ENCODE results near the gene TIRAP.

TIRAP gene

DNA sequence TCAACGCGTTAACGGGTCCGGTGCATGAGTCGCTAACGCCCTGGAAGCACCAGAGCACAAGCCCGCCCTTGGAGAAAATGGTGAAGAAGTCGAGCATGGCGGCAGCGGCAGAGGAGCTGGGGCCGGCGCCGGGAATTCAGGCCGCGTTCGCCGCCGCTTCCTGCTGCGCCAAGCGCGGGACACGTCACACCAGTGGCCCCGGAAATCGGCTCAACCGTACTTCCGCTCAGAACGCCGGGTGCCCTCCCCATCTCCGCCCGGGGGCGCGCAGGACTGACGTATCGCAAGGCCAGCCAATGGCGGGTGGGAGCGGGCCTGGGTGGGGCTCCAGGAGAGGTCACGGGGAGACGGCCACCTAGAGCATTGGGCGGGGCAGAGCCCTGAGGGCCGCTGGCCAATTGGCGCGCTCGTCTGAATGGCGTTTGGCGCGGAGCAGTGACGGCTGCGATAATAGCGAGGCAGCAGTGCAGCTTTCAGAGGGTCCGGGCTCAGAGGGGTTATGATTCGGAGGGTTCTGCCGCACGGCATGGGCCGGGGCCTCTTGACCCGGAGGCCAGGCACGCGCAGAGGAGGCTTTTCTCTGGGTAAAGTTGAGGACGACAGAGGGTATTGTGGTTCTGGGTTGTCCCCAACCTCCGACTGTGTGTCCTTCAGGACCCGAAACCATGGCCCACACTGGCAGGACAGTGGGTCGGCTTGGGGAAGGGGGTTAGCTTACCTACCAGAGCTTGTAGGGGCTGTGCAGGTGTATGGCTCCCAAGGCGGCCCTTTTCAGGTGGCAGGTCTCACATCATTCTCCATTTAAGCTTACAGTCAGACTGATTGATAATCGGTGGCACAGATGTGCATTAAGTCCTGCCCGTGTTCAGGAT is 13.9 kb upstream of the TIRAP start, which contains the start of the genes FOXRED1 and SRPRA:
Gene FOXRED1, plus strand, starts transcription at position 447 of the 872 bp plus-strand sequence. Its CDS starts 53 bp downstream, at position 500.
Gene SRPRA, minus strand, starts transcription at position 188 of the 872 bp plus-strand sequence. Its CDS starts 91 bp downstream, at position 97.
- peak; percentile 99 to 100 (median 100) for DNase-seq
- H3K27me3 ChIP-seq (replicated peaks in 2 of 5; ENCODE audit: control insufficient read depth in 4 of 5, insufficient read depth in 5 of 5, low read length in 4 of 5) = no peaks in the 10 kb centered on the region
- H3K27ac ChIP-seq (ENCODE audit: insufficient read depth in 1 of 2, low read depth in 1 of 2, low read length in 2 of 2, poor library complexity in 1 of 2, severe bottlenecking in 2 of 2) = peak within 1 kb of the TSS; percentile 89 to 94
- peaks cover 7 to 19% (median 17%) of the 10 kb centered on the region in 4 experiments for H3K4me1 ChIP-seq (ENCODE audit: control extremely low read depth in 1 of 4, control insufficient read depth in 4 of 4, insufficient read depth in 4 of 4, low read length in 3 of 4)
- WGBS (ENCODE audit: insufficient coverage) = under 1% methylated on average over 54 of the region's 64 CpGs
- ChIA-PET CTCF (interaction anchor here (0.7 kb wide), 1 partner anchor 11 kb away, joined by 4 read pairs; no protein-coding TSS in a partner anchor), POLR2A (interaction anchor here (0.6 to 1.6 kb wide), 4 partner anchors 10 to 381 kb away, joined by 3 to 7 read pairs (median 4); partner anchors contain the start of genes FAM118B and TIRAP)
- peak within 1 kb of the TSS; percentile 87 to 99 (median 97) for H3K4me3 ChIP-seq (ENCODE audit: control insufficient read depth in 1 of 7, extremely low read depth in 1 of 7, insufficient read depth in 4 of 7, low read depth in 2 of 7, low read length in 6 of 7)
- no peaks in the 10 kb centered on the region for H3K9me3 ChIP-seq (ENCODE audit: control extremely low read depth in 1 of 5, control insufficient read depth in 4 of 5, insufficient read depth in 2 of 5, low read depth in 1 of 5, low read length in 4 of 5)
- peaks cover 11 to 66% (median 38%) of the 10 kb centered on the region in 4 experiments for H3K36me3 ChIP-seq (ENCODE audit: control insufficient read depth in 4 of 4, insufficient read depth in 4 of 4, low read length in 3 of 4)

GRCh38 chr11:126277322-126277721 is 5.6 kb upstream of the TIRAP start:
- H3K27me3 ChIP-seq (replicated peaks in 2 of 5; ENCODE audit: control insufficient read depth in 4 of 5, insufficient read depth in 5 of 5, low read length in 4 of 5) = no peaks in the 10 kb centered on the region
- no peak overlapping the region for H3K27ac ChIP-seq (ENCODE audit: insufficient read depth in 1 of 2, low read depth in 1 of 2, low read length in 2 of 2, poor library complexity in 1 of 2, severe bottlenecking in 2 of 2)
- 95% methylated on average over 10 of the region's 11 CpGs for WGBS (ENCODE audit: insufficient coverage)
- peaks cover 2 to 23% (median 18%) of the 10 kb centered on the region in 4 experiments for H3K4me1 ChIP-seq (ENCODE audit: control extremely low read depth in 1 of 4, control insufficient read depth in 4 of 4, insufficient read depth in 4 of 4, low read length in 3 of 4)
- H3K4me3 ChIP-seq (ENCODE audit: control insufficient read depth in 1 of 7, extremely low read depth in 1 of 7, insufficient read depth in 4 of 7, low read depth in 2 of 7, low read length in 6 of 7) = no peak overlapping the region
- H3K36me3 ChIP-seq (ENCODE audit: control insufficient read depth in 4 of 4, insufficient read depth in 4 of 4, low read length in 3 of 4) = peaks cover 0 to 65% (median 38%) of the 10 kb centered on the region in 4 experiments
- H3K9me3 ChIP-seq (ENCODE audit: control extremely low read depth in 1 of 5, control insufficient read depth in 4 of 5, insufficient read depth in 2 of 5, low read depth in 1 of 5, low read length in 4 of 5) = no peaks in the 10 kb centered on the region
- CTCF ChIA-PET = interaction anchor here (1.2 kb wide), 1 partner anchor 10 kb away, joined by 3 read pairs; no protein-coding TSS in a partner anchor
- DNase-seq = no peak
- POLR2A ChIA-PET = no interaction called here

DNA sequence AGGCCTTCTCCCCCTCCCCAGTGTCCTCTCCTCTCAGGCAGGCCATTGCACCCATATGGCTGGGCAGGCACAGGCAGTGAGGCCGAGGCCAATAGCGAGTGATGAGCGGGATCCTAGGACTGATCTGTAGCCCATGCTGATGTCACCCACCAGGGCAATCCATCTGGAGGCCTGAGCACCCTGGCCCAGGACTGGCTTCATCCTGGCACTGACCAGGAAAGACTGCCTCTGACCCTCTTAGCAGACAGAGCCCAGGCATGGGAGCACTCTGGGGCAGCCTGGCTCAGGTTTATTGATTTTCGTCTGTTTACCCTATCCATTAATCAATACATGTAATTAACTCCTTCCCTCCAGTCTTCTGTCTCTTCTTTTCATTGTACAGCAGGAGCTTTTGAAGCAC is 5.1 kb upstream of the TIRAP start:
- no peaks in the 10 kb centered on the region for H3K9me3 ChIP-seq (ENCODE audit: control extremely low read depth in 1 of 5, control insufficient read depth in 4 of 5, insufficient read depth in 2 of 5, low read depth in 1 of 5, low read length in 4 of 5)
- CTCF ChIA-PET = interaction anchor here (0.6 kb wide), 1 partner anchor 15 kb away, joined by 3 read pairs; no protein-coding TSS in a partner anchor
- POLR2A ChIA-PET = interaction anchor here (1.5 kb wide), 1 partner anchor 10 kb away, joined by 3 read pairs; the partner anchor contains the start of gene SRPRA
- H3K4me1 ChIP-seq (ENCODE audit: control extremely low read depth in 1 of 4, control insufficient read depth in 4 of 4, insufficient read depth in 4 of 4, low read length in 3 of 4) = peaks cover 2 to 26% (median 22%) of the 10 kb centered on the region in 4 experiments
- no peak for DNase-seq
- peaks cover 0 to 60% (median 37%) of the 10 kb centered on the region in 4 experiments for H3K36me3 ChIP-seq (ENCODE audit: control insufficient read depth in 4 of 4, insufficient read depth in 4 of 4, low read length in 3 of 4)
- H3K27ac ChIP-seq (ENCODE audit: insufficient read depth in 1 of 2, low read depth in 1 of 2, low read length in 2 of 2, poor library complexity in 1 of 2, severe bottlenecking in 2 of 2) = no peak overlapping the region
- H3K27me3 ChIP-seq (replicated peaks in 2 of 5; ENCODE audit: control insufficient read depth in 4 of 5, insufficient read depth in 5 of 5, low read length in 4 of 5) = no peaks in the 10 kb centered on the region
- 100% methylated on average over 3 of the region's 4 CpGs for WGBS (ENCODE audit: insufficient coverage)
- H3K4me3 ChIP-seq (ENCODE audit: control insufficient read depth in 1 of 7, extremely low read depth in 1 of 7, insufficient read depth in 4 of 7, low read depth in 2 of 7, low read length in 6 of 7) = no peak overlapping the region

- H3K4me1 ChIP-seq (ENCODE audit: control extremely low read depth in 1 of 4, control insufficient read depth in 4 of 4, insufficient read depth in 4 of 4, low read length in 3 of 4) = peaks cover 2 to 35% (median 30%) of the 10 kb centered on the region in 4 experiments
- WGBS (ENCODE audit: insufficient coverage) = 98% methylated on average over 7 of the region's 8 CpGs
- no peak overlapping the region for H3K27ac ChIP-seq (ENCODE audit: insufficient read depth in 1 of 2, low read depth in 1 of 2, low read length in 2 of 2, poor library complexity in 1 of 2, severe bottlenecking in 2 of 2)
- H3K36me3 ChIP-seq (ENCODE audit: control insufficient read depth in 4 of 4, insufficient read depth in 4 of 4, low read length in 3 of 4) = peaks cover 0 to 46% (median 26%) of the 10 kb centered on the region in 4 experiments
- H3K4me3 ChIP-seq (ENCODE audit: control insufficient read depth in 1 of 7, extremely low read depth in 1 of 7, insufficient read depth in 4 of 7, low read depth in 2 of 7, low read length in 6 of 7) = no peak overlapping the region
- ChIA-PET POLR2A (interaction anchor here (1.5 kb wide), 1 partner anchor 11 kb away, joined by 3 read pairs; the partner anchor contains the start of gene SRPRA), CTCF (no interaction called here)
- H3K27me3 ChIP-seq (replicated peaks in 2 of 5; ENCODE audit: control insufficient read depth in 4 of 5, insufficient read depth in 5 of 5, low read length in 4 of 5) = no peaks in the 10 kb centered on the region
- DNase-seq = no peak
- no peaks in the 10 kb centered on the region for H3K9me3 ChIP-seq (ENCODE audit: control extremely low read depth in 1 of 5, control insufficient read depth in 4 of 5, insufficient read depth in 2 of 5, low read depth in 1 of 5, low read length in 4 of 5)
These were observed 3.7 kb upstream of the TIRAP start for GRCh38 chr11:126279191-126279590.

GRCh38 chr11:126280595-126280994 is 2.3 kb upstream of the TIRAP start:
- Histone ChIP-seq H3K4me1 (ENCODE audit: control extremely low read depth in 1 of 4, control insufficient read depth in 4 of 4, insufficient read depth in 4 of 4, low read length in 3 of 4) (peaks cover 2 to 37% (median 30%) of the 10 kb centered on the region in 4 experiments), H3K4me3 (ENCODE audit: control insufficient read depth in 1 of 7, extremely low read depth in 1 of 7, insufficient read depth in 4 of 7, low read depth in 2 of 7, low read length in 6 of 7) (peak overlapping the region in 1 of 7 experiments; percentile 24), H3K27me3 (replicated peaks in 2 of 5; ENCODE audit: control insufficient read depth in 4 of 5, insufficient read depth in 5 of 5, low read length in 4 of 5) (no peaks in the 10 kb centered on the region), H3K9me3 (ENCODE audit: control extremely low read depth in 1 of 5, control insufficient read depth in 4 of 5, insufficient read depth in 2 of 5, low read depth in 1 of 5, low read length in 4 of 5) (no peaks in the 10 kb centered on the region), H3K36me3 (ENCODE audit: control insufficient read depth in 4 of 4, insufficient read depth in 4 of 4, low read length in 3 of 4) (peaks cover 0 to 34% (median 15%) of the 10 kb centered on the region in 4 experiments), H3K27ac (ENCODE audit: insufficient read depth in 1 of 2, low read depth in 1 of 2, low read length in 2 of 2, poor library complexity in 1 of 2, severe bottlenecking in 2 of 2) (no peak overlapping the region)
- ChIA-PET POLR2A (no interaction called here), CTCF (interaction anchor here (1.1 to 1.4 kb wide), 2 partner anchors 11 to 30 kb away, joined by 4 to 6 read pairs; partner anchors contain the start of gene FOXRED1)
- DNase-seq = peak in 2 of 3 donors; percentile 23 to 43
- 7% methylated on average over 5 of the region's 5 CpGs for WGBS (ENCODE audit: insufficient coverage)

GRCh38 chr11:126281245-126281644 is 1.6 kb upstream of the TIRAP start:
- no peaks in the 10 kb centered on the region for H3K9me3 ChIP-seq (ENCODE audit: control extremely low read depth in 1 of 5, control insufficient read depth in 4 of 5, insufficient read depth in 2 of 5, low read depth in 1 of 5, low read length in 4 of 5)
- 97% methylated on average over 6 of the region's 6 CpGs for WGBS (ENCODE audit: insufficient coverage)
- no peak overlapping the region for H3K4me3 ChIP-seq (ENCODE audit: control insufficient read depth in 1 of 7, extremely low read depth in 1 of 7, insufficient read depth in 4 of 7, low read depth in 2 of 7, low read length in 6 of 7)
- H3K27ac ChIP-seq (ENCODE audit: insufficient read depth in 1 of 2, low read depth in 1 of 2, low read length in 2 of 2, poor library complexity in 1 of 2, severe bottlenecking in 2 of 2) = no peak overlapping the region
- H3K36me3 ChIP-seq (ENCODE audit: control insufficient read depth in 4 of 4, insufficient read depth in 4 of 4, low read length in 3 of 4) = peaks cover 0 to 27% (median 9%) of the 10 kb centered on the region in 4 experiments
- peaks cover 2 to 37% (median 30%) of the 10 kb centered on the region in 4 experiments for H3K4me1 ChIP-seq (ENCODE audit: control extremely low read depth in 1 of 4, control insufficient read depth in 4 of 4, insufficient read depth in 4 of 4, low read length in 3 of 4)
- ChIA-PET POLR2A (no interaction called here), CTCF (interaction anchor here (0.7 to 1.4 kb wide), 5 partner anchors 9 to 29 kb away, joined by 3 to 6 read pairs (median 4); partner anchors contain the start of gene FOXRED1)
- DNase-seq = no peak
- H3K27me3 ChIP-seq (replicated peaks in 2 of 5; ENCODE audit: control insufficient read depth in 4 of 5, insufficient read depth in 5 of 5, low read length in 4 of 5) = no peaks in the 10 kb centered on the region

Measured in common myeloid progenitor, CD34-positive (primary cell).